Stimulated activated CD4-positive, alpha-beta T cell treated with anti-CD3 and anti-CD28 coated beads, Interleukin-2, amount 100 ng/mL, for 48 hours (primary cell): ENCODE measurements around the gene LACTBL1.
"Not testable (repeated sequence)": the region's sequence is repeated elsewhere in the genome, so short reads cannot be mapped to it uniquely, and the experiment has no call there.

ENCODE experiments used
- DNase-seq, 2 donors: peaks; one replicate each; pipeline ENCODE4 v3.0.0-alpha.2; 2020

Gene LACTBL1

GRCh38 chr1:22972760-22973159 lies at the start of gene LACTBL1:
Gene LACTBL1, minus strand, starts transcription at chr1:22972866. Its CDS starts 550 bp downstream, at chr1:22972316.
- no peak for DNase-seq

GRCh38 chr1:23021834-23022233 lies 49.2 kb upstream of the LACTBL1 start:
- DNase-seq = no peak

GRCh38 chr1:23020706-23021405 lies 48.2 kb upstream of the LACTBL1 start:
- no peak for DNase-seq

GRCh38 chr1:23019863-23020625 lies 47.4 kb upstream of the LACTBL1 start:
- peak; percentile 2 to 3 for DNase-seq

GRCh38 chr1:23019094-23019862 lies 46.6 kb upstream of the LACTBL1 start, which contains the start of gene KDM1A:
Gene KDM1A, plus strand, starts transcription at chr1:23019468. Its CDS starts 129 bp downstream, at chr1:23019597.
- DNase-seq = peak; percentile 91 to 94

- DNase-seq = peak in 1 of 2 donors; percentile 3
These were observed 46.0 kb upstream of the LACTBL1 start for GRCh38 chr1:23018661-23019093.

- DNase-seq = no peak
These were observed 41.0 kb upstream of the LACTBL1 start for GRCh38 chr1:23013657-23014056.

- DNase-seq = not testable (repeated sequence)
These were observed 37.4 kb upstream of the LACTBL1 start for GRCh38 chr1:23010025-23010424.

- no peak for DNase-seq
These were observed 36.2 kb upstream of the LACTBL1 start for GRCh38 chr1:23008901-23009300.

GRCh38 chr1:23007106-23007505 lies 34.4 kb upstream of the LACTBL1 start:
- DNase-seq = no peak

- DNase-seq = not testable (repeated sequence)
These were observed 32.1 kb upstream of the LACTBL1 start for GRCh38 chr1:23004769-23005168.

GRCh38 chr1:23004112-23004511 lies 31.4 kb upstream of the LACTBL1 start:
- DNase-seq = no peak

GRCh38 chr1:23002218-23002617 lies 29.6 kb upstream of the LACTBL1 start:
- DNase-seq = not testable (repeated sequence)

GRCh38 chr1:23000133-23000532 lies 27.5 kb upstream of the LACTBL1 start:
- not testable (repeated sequence) for DNase-seq

GRCh38 chr1:22997528-22997927 lies 24.9 kb upstream of the LACTBL1 start:
- not testable (repeated sequence) for DNase-seq

- no peak for DNase-seq
These were observed 23.1 kb upstream of the LACTBL1 start for GRCh38 chr1:22995774-22996173.

- DNase-seq = not testable (repeated sequence)
These were observed 20.6 kb upstream of the LACTBL1 start for GRCh38 chr1:22993220-22993795.

GRCh38 chr1:22992384-22992783 lies 19.7 kb upstream of the LACTBL1 start:
- DNase-seq = not testable (repeated sequence)

GRCh38 chr1:22983944-22984343 lies 11.3 kb upstream of the LACTBL1 start:
- DNase-seq = no peak

GRCh38 chr1:22980471-22980790 lies 7.8 kb upstream of the LACTBL1 start:
- not testable (repeated sequence) for DNase-seq

GRCh38 chr1:22978299-22978698 lies 5.6 kb upstream of the LACTBL1 start:
- DNase-seq = no peak

- peak; percentile 30 to 31 for DNase-seq
These were observed 4.0 kb upstream of the LACTBL1 start for GRCh38 chr1:22976461-22977243.
